HepG2 (cell line): Measurements from ENCODE around the gene C1QTNF1. TPM values are rescaled to one million over a fixed set of nuclear protein-coding genes. Genes with fewer than 3 reads are reported as not detected.

ENCODE experiments used
- CEBPG ChIP-seq: IDR thresholded peaks from 2 replicates; pipeline ENCODE4 v1.6.1; 2016
- CREM ChIP-seq, 2 experiments: sonication (generic) in 1 of 2; formaldehyde crosslinking in 1 of 2; IDR thresholded peaks; 2 replicates each; pipeline versions ENCODE4 v1.4.0 to v1.6.1; 2016 to 2020; ENCODE audit warnings: antibody characterized with exemption in 1 of 2, mild to moderate bottlenecking in 1 of 2, missing genetic modification reagents in 1 of 2
- CTCF ChIP-seq: sonication (generic); formaldehyde crosslinking; IDR thresholded peaks from 2 replicates; pipeline ENCODE4 v1.5.0; 2020; ENCODE audit warnings: mild to moderate bottlenecking, missing genetic modification reagents, moderate library complexity
- FOXP1 ChIP-seq, 2 experiments: fragments of 450-650 bp in 1 of 2; IDR thresholded peaks; 2 replicates each; pipeline ENCODE4 v1.6.1; 2017 to 2018; ENCODE audit warnings: antibody characterized with exemption in 1 of 2
- HOXA9 ChIP-seq: sonication (generic); formaldehyde crosslinking; IDR thresholded peaks from 2 replicates; pipeline ENCODE4 v1.8.1; 2022; ENCODE audit warnings: missing genetic modification reagents, mild to moderate bottlenecking, moderate library complexity, borderline replicate concordance
- LCORL ChIP-seq, 2 experiments: fragments of 450-650 bp in 1 of 2; sonication (generic) in 1 of 2; formaldehyde crosslinking in 1 of 2; IDR thresholded peaks; 2 replicates each; pipeline versions ENCODE4 v1.5.0 to v1.6.1; 2017 to 2020; ENCODE audit warnings: antibody characterized with exemption in 1 of 2, missing genetic modification reagents in 1 of 2
- RARG ChIP-seq: sonication (generic); formaldehyde crosslinking; IDR thresholded peaks from 2 replicates; pipeline ENCODE4 v1.4.0; 2020; ENCODE audit warnings: low read depth, mild to moderate bottlenecking, missing genetic modification reagents
- RBM39 ChIP-seq: fragments of 200-400 bp; formaldehyde crosslinking; IDR thresholded peaks from one replicate; pipeline ENCODE4 v1.6.1; 2018; ENCODE audit warnings: antibody characterized with exemption, mild to moderate bottlenecking, low read depth, low read length; ENCODE audit not compliant: poor library complexity, severe bottlenecking
- RNF2 ChIP-seq: fragments of 450-650 bp; conservative IDR thresholded peaks from 2 replicates; pipeline ENCODE4 v1.6.1; 2016; ENCODE audit warnings: low read depth
- SPEN ChIP-seq: sonication (generic); formaldehyde crosslinking; IDR thresholded peaks from 2 replicates; pipeline ENCODE4 v1.5.1; 2020; ENCODE audit warnings: low read depth, mild to moderate bottlenecking, missing genetic modification reagents
- SRY ChIP-seq: sonication (generic); formaldehyde crosslinking; IDR thresholded peaks from 2 replicates; pipeline ENCODE4 v1.8.0; 2022; ENCODE audit warnings: mild to moderate bottlenecking, missing genetic modification reagents
- TAF1 ChIP-seq: sonication (generic); formaldehyde crosslinking; IDR thresholded peaks from 2 replicates; pipeline ENCODE4 v1.4.0; 2020; ENCODE audit warnings: missing genetic modification reagents
- TEAD3 ChIP-seq: optimal IDR thresholded peaks from 2 replicates; pipeline ENCODE3; 2016; ENCODE audit warnings: borderline replicate concordance
- TOPORS ChIP-seq: sonication (generic); formaldehyde crosslinking; IDR thresholded peaks from 2 replicates; pipeline ENCODE4 v1.8.0; 2023; ENCODE audit warnings: mild to moderate bottlenecking, missing genetic modification reagents
- XRCC5 ChIP-seq: fragments of 200-400 bp; formaldehyde crosslinking; optimal IDR thresholded peaks from 2 replicates; pipeline ENCODE3; 2017; ENCODE audit warnings: mild to moderate bottlenecking, low read length
- ZBTB7B ChIP-seq: sonication (generic); formaldehyde crosslinking; IDR thresholded peaks from 2 replicates; pipeline ENCODE4 v1.4.0; 2020; ENCODE audit warnings: missing genetic modification reagents
- ZFP36 ChIP-seq: fragments of 150-350 bp; IDR thresholded peaks from 2 replicates; pipeline ENCODE4 v1.6.1; 2018; ENCODE audit warnings: borderline replicate concordance, low read length, low read depth; ENCODE audit not compliant: partially characterized antibody
- ZFP37 ChIP-seq: sonication (generic); formaldehyde crosslinking; IDR thresholded peaks from 2 replicates; pipeline ENCODE4 v1.4.0; 2020; ENCODE audit warnings: missing genetic modification reagents, borderline replicate concordance
- ZFX ChIP-seq: sonication (generic); formaldehyde crosslinking; IDR thresholded peaks from 2 replicates; pipeline ENCODE4 v1.4.0; 2020; ENCODE audit warnings: mild to moderate bottlenecking, low read depth, missing genetic modification reagents, moderate library complexity
- ZNF282 ChIP-seq: fragments of 450-650 bp; IDR thresholded peaks from 2 replicates; pipeline ENCODE4 v1.6.1; 2018; ENCODE audit not compliant: partially characterized antibody
- ZNF512 ChIP-seq: sonication (generic); formaldehyde crosslinking; IDR thresholded peaks from 2 replicates; pipeline ENCODE4 v1.4.0; 2020; ENCODE audit warnings: mild to moderate bottlenecking, missing genetic modification reagents
- ZNF761 ChIP-seq: sonication (generic); formaldehyde crosslinking; conservative IDR thresholded peaks from 2 replicates; pipeline ENCODE4 v1.4.0; 2020; ENCODE audit warnings: mild to moderate bottlenecking, missing genetic modification reagents
- ZNF788 ChIP-seq: sonication (generic); formaldehyde crosslinking; IDR thresholded peaks from 2 replicates; pipeline ENCODE4 v1.5.0; 2020; ENCODE audit warnings: mild to moderate bottlenecking, missing genetic modification reagents, borderline replicate concordance
- ZSCAN31 ChIP-seq: sonication (generic); formaldehyde crosslinking; IDR thresholded peaks from 2 replicates; pipeline ENCODE4 v1.5.0; 2020; ENCODE audit warnings: low read depth, mild to moderate bottlenecking, missing genetic modification reagents
- polyA plus RNA-seq, 8 experiments: library from polyadenylated mRNA; depleted of rRNA in 3 of 8; stranded (reverse) in 7 of 8; unstranded in 1 of 8; fragments of >200 nt; fragmentation: Illumina TruSeq in 4 of 8; extraction: Trizol in 4 of 8; gene quantifications; 2 replicates each; pipeline versions ENCODE4 v1.2.1 to v1.2.3, GENCODE V29; 2011 to 2016; ENCODE audit warnings: low read depth in 4 of 8, missing spikeins in 1 of 8, mixed read lengths in 1 of 8; ENCODE audit not compliant: insufficient read depth in 1 of 8
- total RNA-seq, 5 experiments: library from RNA; depleted of rRNA; stranded (reverse); fragments of >200 nt; fragmentation: Illumina TruSeq; extraction: Trizol; gene quantifications; 2 replicates each; pipeline ENCODE4 v1.2.3, GENCODE V29; 2016; ENCODE audit warnings: low read depth in 1 of 5
- TF ChIP-seq, protein P1 (sequence below): sonication (generic); formaldehyde crosslinking; IDR thresholded peaks from 2 replicates; pipeline ENCODE4 v1.8.1; 2023; ENCODE audit warnings: mild to moderate bottlenecking, inconsistent platforms, moderate library complexity, missing genetic modification reagents, borderline replicate concordance

Gene C1QTNF1
- total and polyA plus RNA-seq, 2 of the 13 experiments (the other 11 are each of a cell fraction or from before 2014, with no cell fraction given), result 0.18 to 0.86 TPM

GRCh38 chr17:79026376-79027273 is 2.7 kb downstream of the C1QTNF1 start (continued):
- TF ChIP-seq FOXP1 (IDR thresholded peaks at IDR 0.05) (0 out of 2 replicates have a peak, but pooled peaks have one; percentile 43), FOXP1 (CRISPR knock-in tag; IDR thresholded peaks at IDR 0.05) (peak; percentile 89), SRY (CRISPR knock-in tag) (peak; percentile 36), TEAD3 (peak; percentile 91), ZNF761 (CRISPR knock-in tag) (peak; percentile 80), ZFP36 (no peak), HOXA9 (CRISPR knock-in tag) (no peak), TAF1 (CRISPR knock-in tag) (peak; percentile 70), ZBTB7B (CRISPR knock-in tag) (peak; percentile 92), ZNF788 (no peak; the same call in 1 of the 2 replicates), RBM39 (no peak), ZNF512 (0 out of 2 replicates have a peak, but pooled peaks have one; percentile 76), RARG (CRISPR knock-in tag) (peak; percentile 93; the same call in 1 of the 2 replicates), ZNF282 (no peak), SPEN (CRISPR knock-in tag) (peak; percentile 50), TOPORS (CRISPR knock-in tag) (no peak), RNF2 (0 out of 2 replicates have a peak, but pooled peaks have one; percentile 3), XRCC5 (peak; percentile 67), CREM (IDR thresholded peaks at IDR 0.05) (peak; percentile 74), CREM (CRISPR knock-in tag; IDR thresholded peaks at IDR 0.05) (no peak), LCORL (IDR thresholded peaks at IDR 0.05) (peak; percentile 93), LCORL (CRISPR knock-in tag; IDR thresholded peaks at IDR 0.05) (peak; percentile 100), ZFX (CRISPR knock-in tag) (peak; percentile 59; the same call in 1 of the 2 replicates), ZSCAN31 (CRISPR knock-in tag) (peak; percentile 59; the same call in 1 of the 2 replicates), ZFP37 (CRISPR knock-in tag) (no peak), CTCF (CRISPR knock-in tag) (peak; percentile 61), CEBPG (CRISPR knock-in tag) (no peak)
- TF ChIP-seq, protein P1, sequence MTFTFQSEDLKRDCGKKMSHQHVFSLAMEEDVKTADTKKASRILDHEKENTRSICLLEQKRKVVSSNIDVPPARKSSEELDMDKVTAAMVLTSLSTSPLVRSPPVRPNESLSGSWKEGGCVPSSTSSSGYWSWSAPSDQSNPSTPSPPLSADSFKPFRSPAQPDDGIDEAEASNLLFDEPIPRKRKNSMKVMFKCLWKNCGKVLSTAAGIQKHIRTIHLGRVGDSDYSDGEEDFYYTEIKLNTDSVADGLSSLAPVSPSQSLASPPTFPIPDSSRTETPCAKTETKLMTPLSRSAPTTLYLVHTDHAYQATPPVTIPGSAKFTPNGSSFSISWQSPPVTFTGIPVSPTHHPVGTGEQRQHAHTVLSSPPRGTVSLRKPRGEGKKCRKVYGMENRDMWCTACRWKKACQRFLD (CRISPR knock-in tag), result 0 out of 2 replicates have a peak, but pooled peaks have one; percentile 69
